ENCODE data around the gene ANKMY1.

ANKMY1 gene

DNA sequence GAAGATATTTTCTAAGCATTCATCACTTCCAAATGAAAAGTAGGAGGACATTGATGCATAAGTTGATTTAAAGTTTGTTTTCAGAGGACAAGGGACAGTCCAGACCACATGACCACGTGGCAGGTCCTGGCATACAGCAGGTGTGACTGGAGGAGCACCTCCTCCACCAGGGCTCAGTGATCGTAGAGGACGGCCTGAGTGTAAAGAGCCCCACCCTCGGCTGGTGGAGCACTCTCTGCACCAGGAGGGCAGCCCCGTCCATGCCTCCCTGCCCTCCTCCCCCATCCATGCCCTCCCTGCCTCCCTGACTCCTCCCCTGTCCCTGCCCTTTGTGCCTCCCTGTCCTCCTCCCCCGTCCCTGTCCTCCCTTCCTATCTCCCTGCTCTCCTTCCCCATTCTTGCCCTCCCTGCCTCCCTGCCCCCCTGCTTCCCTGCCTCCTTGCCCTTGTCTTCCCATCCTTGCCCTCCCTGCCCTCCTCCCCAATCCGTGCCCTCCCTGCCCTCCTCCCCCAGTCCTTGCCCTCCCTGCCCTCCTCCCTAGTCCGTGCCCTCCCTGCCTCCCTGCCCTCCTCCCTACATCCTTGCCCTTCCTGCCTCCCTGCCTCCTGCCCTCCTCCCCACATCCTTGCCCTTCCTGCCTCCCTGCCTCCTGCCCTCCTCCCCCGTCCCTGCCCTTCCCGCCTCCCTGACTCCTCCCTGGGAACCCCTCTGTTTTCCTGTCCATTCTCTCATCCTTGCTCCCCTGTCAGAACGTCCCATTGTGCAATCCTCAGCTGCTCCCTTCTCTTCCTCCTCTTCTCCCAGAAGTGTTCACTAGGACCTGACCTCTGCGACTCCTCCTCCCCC is 47.9 kb downstream of the ANKMY1 start:
- no peak overlapping the region for H3K4me3 ChIP-seq (ENCODE audit: low read depth, low read length)
- no peak for TF ChIP-seq CTCF (IDR thresholded peaks at IDR 0.05; ENCODE audit: control insufficient read depth, extremely low read depth, insufficient read depth)
- DNase-seq (ENCODE audit: low read depth), result no peak

DNA sequence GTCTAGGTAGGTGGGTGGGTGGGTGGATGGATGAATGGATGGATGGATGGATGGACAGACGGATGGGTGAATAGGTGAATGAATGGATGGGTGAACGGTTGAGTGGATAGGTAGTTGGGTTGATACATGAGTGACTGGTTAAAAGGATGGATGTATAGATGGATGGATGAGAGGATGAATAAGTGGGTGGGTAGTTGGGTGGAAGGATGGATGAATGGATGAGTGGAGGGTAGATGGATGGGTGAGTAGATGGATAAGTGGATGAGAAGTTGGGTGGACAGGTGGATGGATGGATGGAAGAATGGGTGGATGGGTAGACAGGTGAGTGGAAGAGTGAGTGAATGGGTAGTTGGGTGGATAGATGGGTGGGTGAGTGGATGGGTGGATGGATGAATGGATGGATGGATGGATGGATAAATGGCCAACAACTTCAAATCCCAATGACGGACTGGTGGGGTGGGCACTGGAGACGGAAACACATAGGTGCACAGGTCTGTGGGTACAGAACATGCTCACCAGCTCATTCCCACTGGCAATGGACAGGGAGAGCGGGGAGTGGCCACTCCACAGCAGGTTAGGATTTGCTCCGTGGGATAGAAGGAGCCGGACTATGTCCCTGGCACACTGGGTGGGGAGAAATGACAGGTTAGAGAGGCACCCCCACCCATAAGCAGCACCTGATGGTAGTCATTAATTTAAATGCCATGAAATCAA is 48.8 kb downstream of the ANKMY1 start:
- no peak for TF ChIP-seq CTCF (IDR thresholded peaks at IDR 0.05; ENCODE audit: control insufficient read depth, extremely low read depth, insufficient read depth)
- no peak overlapping the region for H3K4me3 ChIP-seq (ENCODE audit: low read depth, low read length)
- DNase-seq (ENCODE audit: low read depth), result no peak

- TF ChIP-seq CTCF (IDR thresholded peaks at IDR 0.05; ENCODE audit: control insufficient read depth, extremely low read depth, insufficient read depth), result no peak
- no peak for DNase-seq (ENCODE audit: low read depth)
- H3K4me3 ChIP-seq (ENCODE audit: low read depth, low read length), result no peak overlapping the region
These were observed 50.0 kb downstream of the ANKMY1 start for GRCh38 chr2:240507778-240508251.

DNA sequence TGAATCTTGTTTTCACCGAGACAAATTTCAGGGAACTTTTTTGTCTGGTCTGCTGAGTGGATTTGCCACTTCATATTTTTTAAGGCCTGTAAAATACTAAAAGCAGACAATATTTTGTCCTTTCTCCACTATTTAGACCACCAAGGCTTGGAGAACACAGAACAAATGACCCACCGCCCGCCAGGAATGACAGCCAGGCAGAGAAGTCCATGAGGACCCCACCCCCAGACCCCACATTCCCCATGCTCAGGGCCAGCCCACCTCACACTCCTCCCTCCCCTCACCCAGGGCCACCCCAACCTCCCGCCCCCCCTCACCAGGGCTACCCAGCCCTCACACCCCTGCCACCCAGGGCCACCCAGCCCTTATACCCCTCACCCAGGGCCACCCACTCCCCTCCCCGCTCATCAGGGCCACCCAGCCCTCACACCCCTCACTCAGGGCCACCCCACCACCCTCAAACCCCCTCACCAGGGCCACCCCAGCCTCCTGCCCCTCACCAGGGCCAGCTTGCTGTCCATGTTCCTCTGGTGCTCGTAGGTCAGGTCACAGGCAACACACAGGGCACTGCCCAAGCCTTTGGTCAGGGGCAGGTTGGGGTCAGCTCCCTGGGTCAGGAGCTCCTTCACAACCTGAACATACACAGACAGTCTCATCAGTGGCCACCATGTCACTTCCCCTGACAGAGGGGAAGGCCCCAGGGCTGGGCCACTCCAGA is 50.6 kb downstream of the ANKMY1 start:
- no peak for TF ChIP-seq CTCF (IDR thresholded peaks at IDR 0.05; ENCODE audit: control insufficient read depth, extremely low read depth, insufficient read depth)
- no peak overlapping the region for H3K4me3 ChIP-seq (ENCODE audit: low read depth, low read length)
- no peak for DNase-seq (ENCODE audit: low read depth)

DNA sequence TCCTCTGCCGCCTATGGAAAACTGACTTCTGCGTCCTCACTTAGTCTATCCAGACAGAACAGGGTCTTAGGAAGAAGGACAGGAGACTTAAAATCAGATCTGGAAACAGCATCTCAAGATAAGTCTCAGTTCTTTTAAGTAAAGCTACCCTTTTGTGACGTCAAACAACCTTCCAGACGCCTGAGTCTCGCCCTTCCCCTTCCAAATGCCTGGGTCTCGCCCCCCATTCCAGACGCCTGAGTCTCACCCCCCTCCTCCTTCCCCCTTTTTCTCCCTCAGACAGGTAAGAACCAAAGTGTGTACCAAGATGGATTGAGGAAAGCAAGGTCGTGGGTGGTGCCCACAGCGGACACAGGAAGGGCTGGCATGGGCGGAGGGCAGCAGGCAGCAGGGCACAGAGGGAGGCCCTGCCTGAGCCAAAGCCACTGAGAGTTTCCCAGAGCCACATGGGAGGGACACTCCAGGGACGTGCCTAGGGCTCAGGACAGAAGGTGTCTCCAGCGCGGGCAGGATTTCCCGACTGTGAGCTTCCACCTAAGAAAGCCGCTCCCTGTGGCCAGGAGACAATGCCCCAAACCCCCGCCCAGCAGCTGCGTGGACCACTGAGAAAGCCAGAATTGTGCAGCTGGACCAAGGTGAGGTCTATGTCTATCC is 51.3 kb downstream of the ANKMY1 start:
- TF ChIP-seq CTCF (IDR thresholded peaks at IDR 0.05; ENCODE audit: control insufficient read depth, extremely low read depth, insufficient read depth), result no peak
- H3K4me3 ChIP-seq (ENCODE audit: low read depth, low read length), result no peak overlapping the region
- DNase-seq (ENCODE audit: low read depth), result no peak

DNA sequence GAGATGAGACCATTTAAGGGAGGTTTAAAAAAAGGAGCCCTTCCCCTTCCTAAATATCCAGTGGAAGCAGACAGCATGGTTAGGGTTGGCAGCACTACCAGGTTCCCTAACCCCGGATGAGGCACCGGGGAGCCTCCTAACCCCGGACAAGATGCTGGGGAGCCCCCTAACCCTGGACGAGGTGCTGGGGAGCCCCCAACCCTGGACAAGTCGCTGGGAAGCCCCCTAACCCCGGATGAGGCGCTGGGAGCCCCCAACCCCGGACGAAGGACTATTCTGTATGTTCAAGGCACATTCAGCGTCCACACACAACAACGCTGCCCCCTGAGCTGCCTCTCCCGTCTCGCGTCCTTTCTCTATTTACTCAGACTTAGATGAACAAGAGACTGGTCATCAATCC is 51.9 kb downstream of the ANKMY1 start:
- no peak overlapping the region for H3K4me3 ChIP-seq (ENCODE audit: low read depth, low read length)
- no peak for TF ChIP-seq CTCF (IDR thresholded peaks at IDR 0.05; ENCODE audit: control insufficient read depth, extremely low read depth, insufficient read depth)
- DNase-seq (ENCODE audit: low read depth), result no peak
